Measurements from ENCODE around the gene TRMT2A.

TRMT2A gene

DNA sequence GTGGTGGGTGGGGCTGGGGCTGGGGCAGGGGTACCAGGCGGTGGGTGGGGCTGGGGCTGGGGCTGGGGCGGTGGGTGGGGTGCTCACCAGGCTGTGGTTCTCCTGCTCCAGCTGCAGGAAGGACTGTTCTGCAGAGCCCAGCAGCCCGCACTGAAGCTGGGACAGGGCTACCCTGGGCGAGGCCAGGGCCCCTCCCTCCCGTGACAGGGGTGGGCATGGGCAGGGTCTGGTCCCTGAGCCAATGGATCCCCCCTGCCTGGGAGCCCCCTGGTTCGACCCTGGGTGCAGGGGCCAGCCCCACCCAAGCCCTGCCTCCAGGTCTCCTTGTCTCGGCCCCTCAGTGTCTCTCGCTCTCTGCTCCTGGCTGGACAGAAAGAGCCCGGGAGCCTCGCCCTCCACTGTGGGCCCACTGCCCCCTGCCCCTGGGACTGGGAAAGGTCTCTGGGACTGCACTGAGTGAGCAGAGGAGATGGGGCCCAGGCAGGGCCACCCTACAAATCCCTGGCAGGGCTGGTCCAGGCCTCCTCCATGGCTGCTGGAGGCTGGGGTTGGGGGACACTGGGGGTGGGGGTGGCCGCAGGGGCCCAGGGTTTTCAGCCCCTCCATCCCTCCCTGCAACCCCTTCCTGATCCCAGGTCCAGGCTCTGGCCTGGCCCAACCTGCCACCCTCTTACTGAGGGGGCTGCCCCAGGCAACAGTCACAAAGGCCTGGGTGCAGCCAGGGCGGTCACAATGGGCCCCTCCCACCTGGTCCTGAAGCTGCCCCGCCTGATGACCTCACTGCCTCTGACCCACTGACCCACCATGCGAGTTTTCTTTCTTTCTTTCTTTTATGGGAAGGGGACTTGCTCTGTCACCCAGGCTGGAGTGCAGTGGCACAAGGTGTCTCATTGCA is 33.6 kb upstream of the TRMT2A start, which contains the start of gene CCDC188:
Gene CCDC188, minus strand, starts transcription at position 675 of the 895 bp plus-strand sequence. Its CDS starts 69 bp downstream, at position 606.
- Mint-ChIP-seq H3K27ac (no peak within 1 kb of the TSS), H3K4me3 (no peak within 1 kb of the TSS)
- TF ChIP-seq, protein P1, sequence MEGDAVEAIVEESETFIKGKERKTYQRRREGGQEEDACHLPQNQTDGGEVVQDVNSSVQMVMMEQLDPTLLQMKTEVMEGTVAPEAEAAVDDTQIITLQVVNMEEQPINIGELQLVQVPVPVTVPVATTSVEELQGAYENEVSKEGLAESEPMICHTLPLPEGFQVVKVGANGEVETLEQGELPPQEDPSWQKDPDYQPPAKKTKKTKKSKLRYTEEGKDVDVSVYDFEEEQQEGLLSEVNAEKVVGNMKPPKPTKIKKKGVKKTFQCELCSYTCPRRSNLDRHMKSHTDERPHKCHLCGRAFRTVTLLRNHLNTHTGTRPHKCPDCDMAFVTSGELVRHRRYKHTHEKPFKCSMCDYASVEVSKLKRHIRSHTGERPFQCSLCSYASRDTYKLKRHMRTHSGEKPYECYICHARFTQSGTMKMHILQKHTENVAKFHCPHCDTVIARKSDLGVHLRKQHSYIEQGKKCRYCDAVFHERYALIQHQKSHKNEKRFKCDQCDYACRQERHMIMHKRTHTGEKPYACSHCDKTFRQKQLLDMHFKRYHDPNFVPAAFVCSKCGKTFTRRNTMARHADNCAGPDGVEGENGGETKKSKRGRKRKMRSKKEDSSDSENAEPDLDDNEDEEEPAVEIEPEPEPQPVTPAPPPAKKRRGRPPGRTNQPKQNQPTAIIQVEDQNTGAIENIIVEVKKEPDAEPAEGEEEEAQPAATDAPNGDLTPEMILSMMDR (IDR thresholded peaks at IDR 0.05), result no peak

DNA sequence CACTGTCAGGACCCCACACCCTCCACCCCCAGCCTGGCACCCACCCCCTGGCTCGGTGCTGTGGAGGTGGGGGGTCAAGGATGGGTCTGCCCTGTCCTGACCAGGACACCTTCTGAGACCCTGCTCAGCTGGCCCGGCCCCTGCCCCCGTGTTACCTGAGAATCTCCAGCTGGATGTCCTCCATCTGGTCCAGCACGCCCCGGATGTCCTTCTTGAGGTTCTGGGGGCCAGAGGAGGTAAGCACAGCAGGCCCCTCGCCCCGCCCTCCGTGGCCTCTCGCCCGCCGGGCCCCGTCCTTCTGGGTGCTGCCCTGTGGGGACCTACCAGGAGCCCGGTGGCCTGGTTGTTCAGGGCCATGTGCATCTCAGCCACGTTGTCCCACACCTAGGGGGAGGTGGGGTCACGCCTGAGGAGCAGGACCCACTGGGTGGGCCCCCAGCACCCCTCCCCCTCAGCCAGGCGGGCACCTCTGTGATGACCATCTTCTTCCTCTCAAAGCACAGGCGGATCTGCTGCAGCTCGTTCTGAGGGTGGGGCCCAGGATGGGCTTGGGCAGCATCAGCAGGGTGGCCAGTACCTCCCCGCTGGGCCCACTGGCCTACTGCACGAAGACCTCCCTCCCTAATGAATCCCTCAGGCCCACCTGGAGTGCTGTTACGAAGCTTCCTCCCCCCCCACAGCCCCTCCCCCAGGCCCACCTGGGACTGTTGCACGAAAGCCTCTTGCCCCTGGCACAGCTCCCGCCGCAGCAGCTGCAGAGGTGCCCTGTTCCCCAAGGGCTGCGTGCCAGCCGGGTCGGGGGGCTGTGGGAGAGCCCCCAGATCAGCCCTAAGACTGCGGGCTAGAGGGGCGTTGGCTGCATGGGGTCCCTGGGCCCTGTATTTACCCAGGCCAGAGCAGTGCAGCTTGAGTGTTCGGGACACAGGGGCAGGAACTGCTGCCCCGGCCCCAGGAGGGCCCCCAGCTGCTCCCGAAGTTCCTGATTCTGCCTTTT is 32.5 kb upstream of the TRMT2A start:
- Mint-ChIP-seq H3K4me1 (peaks cover 19% of the 10 kb centered on the region), H3K27ac (no peak overlapping the region), H3K9me3 (no peaks in the 10 kb centered on the region), H3K27me3 (ENCODE audit: low read depth, poor library complexity) (peaks cover 8% of the 10 kb centered on the region), H3K4me3 (no peak overlapping the region), H3K36me3 (ENCODE audit: low read depth) (no peaks in the 10 kb centered on the region)
- TF ChIP-seq, protein P1 (IDR thresholded peaks at IDR 0.05), result no peak
- no peak for DNase-seq

More for the DNA sequence above, 33.6 kb upstream of the TRMT2A start, which contains the start of gene CCDC188:
- Mint-ChIP-seq H3K27me3 (ENCODE audit: low read depth, poor library complexity) (peaks cover 8% of the 10 kb centered on the region), H3K9me3 (no peaks in the 10 kb centered on the region), H3K4me1 (peaks cover 19% of the 10 kb centered on the region), H3K36me3 (ENCODE audit: low read depth) (no peaks in the 10 kb centered on the region)
- no peak for DNase-seq

DNA sequence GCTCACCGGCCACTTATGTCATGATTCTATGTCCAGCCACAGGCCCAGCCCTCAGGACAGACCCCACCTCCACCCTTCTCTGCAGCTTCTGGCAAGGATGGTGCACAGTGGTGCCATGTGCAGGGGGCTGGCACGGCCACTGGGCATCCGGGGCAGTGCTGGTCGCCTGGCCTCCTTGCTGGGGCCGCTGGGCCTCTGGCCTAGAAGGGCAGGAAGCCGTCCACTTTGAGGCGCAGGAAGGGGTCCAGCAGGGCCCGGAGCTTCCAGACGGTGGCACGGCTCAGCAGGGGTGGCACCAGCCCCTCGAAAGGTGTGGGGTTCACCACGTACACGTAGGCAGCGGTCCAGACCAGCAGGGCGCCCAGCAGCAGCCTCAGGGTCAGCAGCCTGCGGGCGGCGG is 31.4 kb upstream of the TRMT2A start:
- H3K4me3 Mint-ChIP-seq, result no peak overlapping the region
- TF ChIP-seq, protein P1 (IDR thresholded peaks at IDR 0.05), result no peak
- no peak overlapping the region for H3K27ac Mint-ChIP-seq
- no peaks in the 10 kb centered on the region for H3K9me3 Mint-ChIP-seq
- no peak for DNase-seq
- H3K27me3 Mint-ChIP-seq (ENCODE audit: low read depth, poor library complexity), result peaks cover under 1% of the 10 kb centered on the region
- no peaks in the 10 kb centered on the region for H3K36me3 Mint-ChIP-seq (ENCODE audit: low read depth)
- H3K4me1 Mint-ChIP-seq, result peaks cover 11% of the 10 kb centered on the region

DNA sequence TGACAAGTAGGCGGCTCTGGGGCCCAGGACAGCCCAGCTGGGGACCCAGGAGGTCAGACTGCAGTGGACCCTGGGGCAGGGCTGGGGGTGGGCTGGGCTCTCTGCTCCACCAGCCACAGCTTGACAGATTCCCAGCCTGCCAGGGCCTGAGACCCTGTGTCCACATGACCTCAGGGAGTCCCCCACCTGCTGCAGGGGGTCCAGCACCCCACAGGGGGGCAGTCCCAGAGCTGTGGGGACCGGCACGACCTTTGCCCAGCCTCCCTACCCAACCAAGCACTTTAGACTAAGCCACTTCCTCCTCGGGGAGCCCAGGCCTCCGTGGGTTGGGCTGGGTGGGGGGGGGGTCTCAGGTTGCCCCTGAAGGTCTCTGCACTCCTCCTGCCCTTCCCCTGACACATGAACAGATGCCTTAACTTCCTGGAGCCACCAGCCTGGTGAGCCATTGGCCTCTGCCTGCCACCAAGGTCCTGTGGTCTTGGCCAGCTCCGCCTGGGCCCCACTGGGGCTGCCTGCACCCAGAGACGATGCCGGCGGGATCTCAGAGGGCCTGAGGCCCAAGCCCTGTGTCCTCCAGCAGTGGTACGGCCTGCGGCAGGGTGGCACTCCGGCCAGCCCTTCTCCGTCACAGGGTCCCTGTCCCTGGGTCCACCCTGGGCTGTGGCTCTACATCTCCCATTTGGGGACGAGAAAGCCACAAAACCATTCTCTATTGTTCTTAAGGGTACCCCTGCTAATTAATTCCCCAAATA is 30.4 kb upstream of the TRMT2A start:
- TF ChIP-seq, protein P1 (IDR thresholded peaks at IDR 0.05), result no peak

DNA sequence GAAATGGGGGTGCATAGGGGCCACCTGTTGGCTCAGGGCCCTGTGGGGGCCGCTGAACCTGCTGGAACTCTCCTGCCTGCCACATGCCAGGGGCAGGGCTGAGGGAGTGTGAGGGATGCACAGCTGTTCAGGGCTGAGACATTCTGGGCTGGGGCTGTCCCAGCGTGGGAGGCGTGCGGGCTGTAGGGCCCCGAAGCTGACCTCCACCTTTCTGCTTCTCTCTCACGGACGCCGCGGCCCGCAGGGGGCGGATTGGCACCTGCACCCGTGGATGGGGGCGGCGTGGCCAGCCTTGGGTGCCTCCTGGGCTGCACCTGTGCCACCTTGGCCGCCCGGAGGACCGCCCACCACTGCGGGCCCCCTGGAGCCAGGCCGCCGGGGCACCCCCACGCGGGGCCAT is 29.8 kb upstream of the TRMT2A start:
- Mint-ChIP-seq H3K9me3 (no peaks in the 10 kb centered on the region), H3K27ac (peak overlapping the region; percentile 66), H3K4me1 (peaks cover 5% of the 10 kb centered on the region), H3K36me3 (ENCODE audit: low read depth) (no peaks in the 10 kb centered on the region), H3K27me3 (ENCODE audit: low read depth, poor library complexity) (no peaks in the 10 kb centered on the region), H3K4me3 (no peak overlapping the region)
- TF ChIP-seq, protein P1 (IDR thresholded peaks at IDR 0.05), result no peak
- DNase-seq, result no peak

More for the DNA sequence above, 30.4 kb upstream of the TRMT2A start:
- Mint-ChIP-seq H3K27ac (no peak overlapping the region), H3K4me1 (peaks cover 5% of the 10 kb centered on the region), H3K36me3 (ENCODE audit: low read depth) (no peaks in the 10 kb centered on the region), H3K4me3 (no peak overlapping the region), H3K27me3 (ENCODE audit: low read depth, poor library complexity) (no peaks in the 10 kb centered on the region), H3K9me3 (no peaks in the 10 kb centered on the region)
- no peak for DNase-seq

All from nephron progenitor cell (in vitro differentiated cells).